HCT116 (cell line): ENCODE measurements around the gene TMEM134. TPM values are rescaled to one million over a fixed set of nuclear protein-coding genes. Genes with fewer than 3 reads are reported as not detected.

Experiments
- ATAC-seq: fragments of 200-7000 bp; cut with Tn5 transposase; 2 replicates; pipeline ENCODE4 v1.9.1; 2020; ENCODE audit warnings: mild to moderate bottlenecking, moderate library complexity
- BruUV-seq: library from RNA; stranded (reverse); fragments of 400-500 nt; replicated peaks from 2 replicates; lab custom pipeline; 2021; lab: Mats Ljungman, UMichigan
- CTCF ChIA-PET: fragments of 300-600 bp; sonication (Branson Sonifier 250); formaldehyde crosslinking; loops from one replicate; lab custom pipeline; 2021; ENCODE audit warnings: antibody characterized with exemption; lab: Charles Lee
- POLR2A ChIA-PET: fragments of 300-600, 350-600 bp; sonication (Branson Sonifier 250); formaldehyde crosslinking; loops from one replicate; lab custom pipeline; 2021; ENCODE audit warnings: antibody characterized with exemption; lab: Charles Lee
- RAD21 ChIA-PET, 2 experiments: fragments of 300-600 bp; sonication (Branson Sonifier 250); formaldehyde crosslinking; loops; one replicate each; lab custom pipeline; 2023; ENCODE audit warnings: low total read pairs in 2 of 2; ENCODE audit not compliant: uncharacterized antibody in 2 of 2, unreplicated experiment in 2 of 2, low non-redundant PET in 1 of 2; lab: Charles Lee
- DNase-seq: peaks from one replicate; pipeline ENCODE4 v3.0.0-alpha.2; 2010; ENCODE audit warnings: low read depth, low spot score
- H2AFZ ChIP-seq: fragments of 200-600 bp; shearing (Covaris generic), sonication (generic); 2 replicates; pipeline ENCODE4 v1.6.1; 2017; ENCODE audit warnings: low read depth, mixed run types, mixed read lengths, antibody characterized with exemption, low read length; ENCODE audit not compliant: poor library complexity, severe bottlenecking
- H3K27ac ChIP-seq: 2 replicates; pipeline ENCODE4 v1.5.1; 2012; ENCODE audit warnings: low read depth, low read length
- H3K27me3 ChIP-seq: fragments of 200-600 bp; sonication (generic); 2 replicates; pipeline ENCODE4 v1.6.1; 2016; ENCODE audit warnings: mixed run types, low read length, mixed read lengths; ENCODE audit not compliant: insufficient read depth
- H3K36me3 ChIP-seq, 2 experiments: fragments of 200-500 bp in 1 of 2; fragments of 200-600 bp in 1 of 2; sonication (Bioruptor generic) in 1 of 2; sonication (generic) in 1 of 2; 2 replicates each; pipeline versions ENCODE4 v1.5.1 to v1.6.1; 2014 to 2016; ENCODE audit warnings: low read length in 2 of 2, inconsistent platforms in 1 of 2, mixed read lengths in 1 of 2, mixed run types in 1 of 2; ENCODE audit not compliant: insufficient read depth in 2 of 2, control insufficient read depth in 1 of 2
- H3K4me1 ChIP-seq, 2 experiments: fragments of 200-600 bp in 1 of 2; sonication (generic) in 1 of 2; 2 replicates each; pipeline versions ENCODE4 v1.5.1 to v1.6.1; 2012 to 2017; ENCODE audit warnings: low read length in 2 of 2, inconsistent platforms in 1 of 2, mild to moderate bottlenecking in 1 of 2, mixed read lengths in 1 of 2, mixed run types in 1 of 2, moderate library complexity in 1 of 2; ENCODE audit not compliant: insufficient read depth in 2 of 2, control insufficient read depth in 1 of 2
- H3K4me2 ChIP-seq: fragments of 200-600 bp; sonication (generic); 2 replicates; pipeline ENCODE4 v1.6.1; 2017; ENCODE audit warnings: mixed run types, low read length, mixed read lengths
- H3K4me3 ChIP-seq, 2 experiments: fragments of 200-600 bp in 1 of 2; sonication (generic) in 1 of 2; replicated peaks in 1 of 2; 2 replicates each; pipeline ENCODE4 v1.5.1; 2011 to 2016; ENCODE audit warnings: low read length in 2 of 2, control low read depth in 1 of 2, low read depth in 1 of 2, mild to moderate bottlenecking in 1 of 2, mixed read lengths in 1 of 2, mixed run types in 1 of 2
- H3K79me2 ChIP-seq: fragments of 200-600 bp; sonication (generic); 2 replicates; pipeline ENCODE4 v1.6.1; 2017; ENCODE audit warnings: mild to moderate bottlenecking, mixed run types, low read length, moderate library complexity, mixed read lengths; ENCODE audit not compliant: insufficient read depth
- H3K9ac ChIP-seq: fragments of 200-600 bp; sonication (generic); 2 replicates; pipeline ENCODE4 v1.6.1; 2016; ENCODE audit warnings: low read length, mixed read lengths
- H3K9me2 ChIP-seq: fragments of 200-600 bp; sonication (generic), shearing (Covaris generic); 2 replicates; pipeline ENCODE4 v1.6.1; 2017; ENCODE audit warnings: mixed run types, mild to moderate bottlenecking, moderate library complexity; ENCODE audit not compliant: insufficient read depth
- H3K9me3 ChIP-seq, 2 experiments: fragments of 200-500 bp in 1 of 2; fragments of 200-600 bp in 1 of 2; sonication (Bioruptor generic) in 1 of 2; sonication (generic) in 1 of 2; 2 replicates each; pipeline ENCODE4 v1.6.1; 2014 to 2017; ENCODE audit warnings: low read length in 2 of 2, mixed read lengths in 2 of 2, inconsistent platforms in 1 of 2, low read depth in 1 of 2, mild to moderate bottlenecking in 1 of 2, mixed run types in 1 of 2, moderate library complexity in 1 of 2; ENCODE audit not compliant: control insufficient read depth in 1 of 2, insufficient read depth in 1 of 2
- H4K20me1 ChIP-seq: fragments of 200-600 bp; sonication (generic), shearing (Covaris generic); 2 replicates; pipeline ENCODE4 v1.6.1; 2017; ENCODE audit warnings: mixed run types, mild to moderate bottlenecking, moderate library complexity; ENCODE audit not compliant: insufficient read depth
- CBX3 ChIP-seq: IDR thresholded peaks from 2 replicates; pipeline ENCODE4 v1.6.1; 2012; ENCODE audit warnings: low read depth
- EGR1 ChIP-seq: IDR thresholded peaks from 2 replicates; pipeline ENCODE4 v1.6.1; 2012; ENCODE audit warnings: low read depth
- EZH2 ChIP-seq: fragments of 200-600 bp; sonication (generic); IDR thresholded peaks from 2 replicates; pipeline ENCODE4 v1.6.1; 2017; ENCODE audit warnings: antibody characterized with exemption, mixed run types
- FOSL1 ChIP-seq: IDR thresholded peaks from 2 replicates; pipeline ENCODE4 v1.6.1; 2012; ENCODE audit warnings: low read depth
- JUND ChIP-seq: IDR thresholded peaks from 2 replicates; pipeline ENCODE4 v1.6.1; 2012
- POLR2A ChIP-seq: IDR thresholded peaks from 2 replicates; pipeline ENCODE4 v1.7.0; 2011; ENCODE audit warnings: borderline replicate concordance; ENCODE audit not compliant: insufficient read depth, insufficient read length; ENCODE audit errors: extremely low read depth
- POLR2AphosphoS5 ChIP-seq: IDR thresholded peaks from 2 replicates; pipeline ENCODE4 v1.6.1; 2011; ENCODE audit warnings: mild to moderate bottlenecking, low read depth, low read length, moderate library complexity
- RAD21 ChIP-seq: IDR thresholded peaks from 2 replicates; pipeline ENCODE4 v1.6.1; 2012; ENCODE audit warnings: low read depth, mild to moderate bottlenecking
- SIN3A ChIP-seq: IDR thresholded peaks from 2 replicates; pipeline ENCODE4 v1.6.1; 2012; ENCODE audit warnings: low read depth
- TCF7L2 ChIP-seq: IDR thresholded peaks from 2 replicates; pipeline ENCODE4 v1.7.0; 2011; ENCODE audit warnings: borderline replicate concordance, inconsistent platforms; ENCODE audit not compliant: insufficient read depth, insufficient read length; ENCODE audit errors: extremely low read depth
- YY1 ChIP-seq: IDR thresholded peaks from 2 replicates; pipeline ENCODE4 v1.6.1; 2011; ENCODE audit warnings: low read length, low read depth, moderate library complexity, mild to moderate bottlenecking; ENCODE audit not compliant: insufficient replicate concordance; ENCODE audit errors: extremely low read depth
- ZFX ChIP-seq: fragments of 450-650 bp; IDR thresholded peaks from 2 replicates; pipeline ENCODE4 v1.6.1; 2017
- intact Hi-C: fragments of 100-400 bp; cut with micrococcal nuclease; formaldehyde crosslinking; loops from 2 replicates; pipeline ENCODE4 v1.10.0; 2022
- total RNA-seq: library from RNA; stranded (reverse); gene quantifications from one replicate; pipeline ENCODE4 v1.2.1, GENCODE V29; 2021; ENCODE audit not compliant: unreplicated experiment
- TF ChIP-seq, protein P1 (sequence below), 3 experiments: fragments of 200-600 bp in 1 of 3; sonication (generic) in 1 of 3; IDR thresholded peaks in 2 of 3; conservative IDR thresholded peaks in 1 of 3; 2 replicates each; pipeline ENCODE4 v1.5.1; 2012 to 2017; ENCODE audit warnings: low read depth in 2 of 3, low read length in 2 of 3, antibody characterized with exemption in 1 of 3, borderline replicate concordance in 1 of 3, control low read depth in 1 of 3, mild to moderate bottlenecking in 1 of 3, mixed read lengths in 1 of 3, mixed run types in 1 of 3, moderate library complexity in 1 of 3; ENCODE audit not compliant: insufficient read depth in 1 of 3
- TF ChIP-seq, protein P2 (sequence below): IDR thresholded peaks from 2 replicates; pipeline ENCODE4 v1.6.1; 2012; ENCODE audit warnings: low read depth
- TF ChIP-seq, protein P3 (sequence below): IDR thresholded peaks from 2 replicates; pipeline ENCODE4 v1.6.1; 2012
- TF ChIP-seq, protein P4 (sequence below): IDR thresholded peaks from 2 replicates; pipeline ENCODE4 v1.6.1; 2011; ENCODE audit warnings: mild to moderate bottlenecking, low read length, moderate library complexity; ENCODE audit not compliant: insufficient replicate concordance; ENCODE audit errors: extremely low read depth

TMEM134 gene
- total RNA-seq, 1 experiment from 2014 or later: 44.2 TPM

- POLR2A ChIA-PET: interaction anchor here (1.2 kb wide), 1 partner anchor 21 kb away, joined by 3 read pairs; the partner anchor contains the start of gene PPP1CA
- peaks cover 11 to 27% of the 10 kb centered on the region in 2 experiments; a peak in 3 of 4 replicates for H3K4me1 ChIP-seq
- H2AFZ ChIP-seq: no peak overlapping the region
- no peaks in the 10 kb centered on the region for H4K20me1 ChIP-seq
- DNase-seq (no peak), ATAC-seq (no peak)
- CTCF ChIA-PET: no interaction called here
- no peaks in the 10 kb centered on the region for H3K79me2 ChIP-seq
- H3K36me3 ChIP-seq: no peaks in the 10 kb centered on the region
- no peak for TF ChIP-seq CBX3
- TF ChIP-seq TCF7L2: no peak
- TF ChIP-seq, protein P1, sequence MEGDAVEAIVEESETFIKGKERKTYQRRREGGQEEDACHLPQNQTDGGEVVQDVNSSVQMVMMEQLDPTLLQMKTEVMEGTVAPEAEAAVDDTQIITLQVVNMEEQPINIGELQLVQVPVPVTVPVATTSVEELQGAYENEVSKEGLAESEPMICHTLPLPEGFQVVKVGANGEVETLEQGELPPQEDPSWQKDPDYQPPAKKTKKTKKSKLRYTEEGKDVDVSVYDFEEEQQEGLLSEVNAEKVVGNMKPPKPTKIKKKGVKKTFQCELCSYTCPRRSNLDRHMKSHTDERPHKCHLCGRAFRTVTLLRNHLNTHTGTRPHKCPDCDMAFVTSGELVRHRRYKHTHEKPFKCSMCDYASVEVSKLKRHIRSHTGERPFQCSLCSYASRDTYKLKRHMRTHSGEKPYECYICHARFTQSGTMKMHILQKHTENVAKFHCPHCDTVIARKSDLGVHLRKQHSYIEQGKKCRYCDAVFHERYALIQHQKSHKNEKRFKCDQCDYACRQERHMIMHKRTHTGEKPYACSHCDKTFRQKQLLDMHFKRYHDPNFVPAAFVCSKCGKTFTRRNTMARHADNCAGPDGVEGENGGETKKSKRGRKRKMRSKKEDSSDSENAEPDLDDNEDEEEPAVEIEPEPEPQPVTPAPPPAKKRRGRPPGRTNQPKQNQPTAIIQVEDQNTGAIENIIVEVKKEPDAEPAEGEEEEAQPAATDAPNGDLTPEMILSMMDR (IDR thresholded peaks at IDR 0.05 in 2 of 3, conservative IDR thresholded peaks at IDR 0.05 in 1 of 3; ENCODE audit: borderline replicate concordance in 1 of 3, insufficient read depth in 1 of 3, low read depth in 2 of 3, low read length in 2 of 3): no peak
- no peak for TF ChIP-seq RAD21
- no peak for TF ChIP-seq EZH2
- TF ChIP-seq EGR1: no peak
- no peak for TF ChIP-seq ZFX
- TF ChIP-seq FOSL1: no peak
- TF ChIP-seq, protein P2, sequence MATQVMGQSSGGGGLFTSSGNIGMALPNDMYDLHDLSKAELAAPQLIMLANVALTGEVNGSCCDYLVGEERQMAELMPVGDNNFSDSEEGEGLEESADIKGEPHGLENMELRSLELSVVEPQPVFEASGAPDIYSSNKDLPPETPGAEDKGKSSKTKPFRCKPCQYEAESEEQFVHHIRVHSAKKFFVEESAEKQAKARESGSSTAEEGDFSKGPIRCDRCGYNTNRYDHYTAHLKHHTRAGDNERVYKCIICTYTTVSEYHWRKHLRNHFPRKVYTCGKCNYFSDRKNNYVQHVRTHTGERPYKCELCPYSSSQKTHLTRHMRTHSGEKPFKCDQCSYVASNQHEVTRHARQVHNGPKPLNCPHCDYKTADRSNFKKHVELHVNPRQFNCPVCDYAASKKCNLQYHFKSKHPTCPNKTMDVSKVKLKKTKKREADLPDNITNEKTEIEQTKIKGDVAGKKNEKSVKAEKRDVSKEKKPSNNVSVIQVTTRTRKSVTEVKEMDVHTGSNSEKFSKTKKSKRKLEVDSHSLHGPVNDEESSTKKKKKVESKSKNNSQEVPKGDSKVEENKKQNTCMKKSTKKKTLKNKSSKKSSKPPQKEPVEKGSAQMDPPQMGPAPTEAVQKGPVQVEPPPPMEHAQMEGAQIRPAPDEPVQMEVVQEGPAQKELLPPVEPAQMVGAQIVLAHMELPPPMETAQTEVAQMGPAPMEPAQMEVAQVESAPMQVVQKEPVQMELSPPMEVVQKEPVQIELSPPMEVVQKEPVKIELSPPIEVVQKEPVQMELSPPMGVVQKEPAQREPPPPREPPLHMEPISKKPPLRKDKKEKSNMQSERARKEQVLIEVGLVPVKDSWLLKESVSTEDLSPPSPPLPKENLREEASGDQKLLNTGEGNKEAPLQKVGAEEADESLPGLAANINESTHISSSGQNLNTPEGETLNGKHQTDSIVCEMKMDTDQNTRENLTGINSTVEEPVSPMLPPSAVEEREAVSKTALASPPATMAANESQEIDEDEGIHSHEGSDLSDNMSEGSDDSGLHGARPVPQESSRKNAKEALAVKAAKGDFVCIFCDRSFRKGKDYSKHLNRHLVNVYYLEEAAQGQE: no peak
- no peak for TF ChIP-seq SIN3A
- no peak for TF ChIP-seq POLR2AphosphoS5
- TF ChIP-seq, protein P3, sequence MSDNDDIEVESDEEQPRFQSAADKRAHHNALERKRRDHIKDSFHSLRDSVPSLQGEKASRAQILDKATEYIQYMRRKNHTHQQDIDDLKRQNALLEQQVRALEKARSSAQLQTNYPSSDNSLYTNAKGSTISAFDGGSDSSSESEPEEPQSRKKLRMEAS: no peak
- TF ChIP-seq YY1: no peak
- TF ChIP-seq POLR2A: no peak
- TF ChIP-seq, protein P4, sequence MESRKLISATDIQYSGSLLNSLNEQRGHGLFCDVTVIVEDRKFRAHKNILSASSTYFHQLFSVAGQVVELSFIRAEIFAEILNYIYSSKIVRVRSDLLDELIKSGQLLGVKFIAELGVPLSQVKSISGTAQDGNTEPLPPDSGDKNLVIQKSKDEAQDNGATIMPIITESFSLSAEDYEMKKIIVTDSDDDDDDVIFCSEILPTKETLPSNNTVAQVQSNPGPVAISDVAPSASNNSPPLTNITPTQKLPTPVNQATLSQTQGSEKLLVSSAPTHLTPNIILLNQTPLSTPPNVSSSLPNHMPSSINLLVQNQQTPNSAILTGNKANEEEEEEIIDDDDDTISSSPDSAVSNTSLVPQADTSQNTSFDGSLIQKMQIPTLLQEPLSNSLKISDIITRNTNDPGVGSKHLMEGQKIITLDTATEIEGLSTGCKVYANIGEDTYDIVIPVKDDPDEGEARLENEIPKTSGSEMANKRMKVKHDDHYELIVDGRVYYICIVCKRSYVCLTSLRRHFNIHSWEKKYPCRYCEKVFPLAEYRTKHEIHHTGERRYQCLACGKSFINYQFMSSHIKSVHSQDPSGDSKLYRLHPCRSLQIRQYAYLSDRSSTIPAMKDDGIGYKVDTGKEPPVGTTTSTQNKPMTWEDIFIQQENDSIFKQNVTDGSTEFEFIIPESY: no peak
- no peak for TF ChIP-seq JUND
- H3K9ac ChIP-seq: no peak overlapping the region
- H3K27ac ChIP-seq: 0 out of 2 replicates have a peak overlapping the region, but pooled peaks have one; percentile 19
- H3K9me2 ChIP-seq: no peaks in the 10 kb centered on the region
- H3K9me3 ChIP-seq: no peaks in the 10 kb centered on the region
- RAD21 ChIA-PET: interaction anchor here in 1 of 2 experiments (0.6 kb wide), 1 partner anchor 223 kb away, joined by 4 read pairs; no protein-coding TSS in a partner anchor
- BruUV-seq: no TSS peak
- intact Hi-C loops: no loop called here
- H3K4me2 ChIP-seq: peak overlapping the region; percentile 44
- no peak overlapping the region for H3K4me3 ChIP-seq
- H3K27me3 ChIP-seq: no peaks in the 10 kb centered on the region
These were observed 46.2 kb downstream of the TMEM134 start for GRCh38 chr11:67422891-67423290.
